A673 (cell line): ENCODE data around the gene ACTMAP. TPM values are rescaled to one million over a fixed set of nuclear protein-coding genes. Genes with fewer than 3 reads are reported as not detected.

ENCODE experiments used
- BruUV-seq: library from RNA; stranded (reverse); fragments of 400-500 nt; replicated peaks from 2 replicates; lab custom pipeline; 2021; lab: Mats Ljungman, UMichigan
- CTCF ChIA-PET: fragments of 300-600 bp; sonication (Branson Sonifier 250); formaldehyde crosslinking; loops from one replicate; lab custom pipeline; 2022; ENCODE audit warnings: antibody characterized with exemption; lab: Charles Lee
- POLR2A ChIA-PET: fragments of 300-600 bp; sonication (Branson Sonifier 250); formaldehyde crosslinking; loops from one replicate; lab custom pipeline; 2022; ENCODE audit warnings: antibody characterized with exemption; ENCODE audit not compliant: low non-redundant PET; lab: Charles Lee
- DNase-seq: peaks from one replicate; pipeline ENCODE4 v3.0.0-alpha.2; 2015; ENCODE audit warnings: low spot score
- H3K27ac ChIP-seq: fragments of 200-600 bp; sonication (generic); 2 replicates; pipeline ENCODE4 v1.5.1; 2016; ENCODE audit warnings: mixed run types, low read depth, mild to moderate bottlenecking, mixed read lengths, antibody characterized with exemption, low read length; ENCODE audit not compliant: poor library complexity, severe bottlenecking
- H3K27me3 ChIP-seq: fragments of 200-600 bp; sonication (generic); replicated peaks from 2 replicates; pipeline ENCODE4 v1.6.1; 2017; ENCODE audit warnings: mixed run types, low read depth, mild to moderate bottlenecking, mixed read lengths, antibody characterized with exemption, low read length; ENCODE audit not compliant: insufficient read depth, poor library complexity
- H3K36me3 ChIP-seq: fragments of 200-600 bp; sonication (generic); 2 replicates; pipeline ENCODE4 v1.6.1; 2016; ENCODE audit warnings: mixed run types, mild to moderate bottlenecking, mixed read lengths, antibody characterized with exemption, low read length; ENCODE audit not compliant: insufficient read depth, poor library complexity, severe bottlenecking
- H3K4me1 ChIP-seq: fragments of 200-600 bp; sonication (generic); 2 replicates; pipeline ENCODE4 v1.6.1; 2017; ENCODE audit warnings: mixed run types, mild to moderate bottlenecking, mixed read lengths, antibody characterized with exemption, low read length; ENCODE audit not compliant: insufficient read depth, poor library complexity, severe bottlenecking
- H3K4me3 ChIP-seq: fragments of 200-600 bp; sonication (generic); 2 replicates; pipeline ENCODE4 v1.5.1; 2016; ENCODE audit warnings: low read depth, mixed run types, mild to moderate bottlenecking, mixed read lengths, low read length; ENCODE audit not compliant: poor library complexity, severe bottlenecking
- H3K9me3 ChIP-seq: fragments of 200-600 bp; sonication (generic); 2 replicates; pipeline ENCODE4 v1.6.1; 2016; ENCODE audit warnings: mixed run types, low read depth, mild to moderate bottlenecking, mixed read lengths, antibody characterized with exemption, low read length; ENCODE audit not compliant: poor library complexity, severe bottlenecking
- EZH2 ChIP-seq: fragments of 200-600 bp; sonication (generic); IDR thresholded peaks from 2 replicates; pipeline ENCODE4 v1.6.1; 2017; ENCODE audit warnings: borderline replicate concordance, low read depth, mild to moderate bottlenecking, mixed read lengths, antibody characterized with exemption, low read length; ENCODE audit not compliant: poor library complexity, severe bottlenecking
- intact Hi-C: fragments of 100-400 bp; cut with micrococcal nuclease; formaldehyde crosslinking; loops from one replicate; pipeline ENCODE4 v1.10.0; 2022; ENCODE audit not compliant: unreplicated experiment
- total RNA-seq: library from RNA; stranded (reverse); gene quantifications from 2 replicates; pipeline ENCODE4 v1.2.3, GENCODE V29; 2021
- TF ChIP-seq, protein P1 (sequence below): fragments of 300-800, 200-600 bp; sonication (generic); conservative IDR thresholded peaks from 2 replicates; pipeline ENCODE4 v1.5.1; 2017; ENCODE audit warnings: low read depth, mild to moderate bottlenecking, antibody characterized with exemption, low read length, moderate library complexity, mixed read lengths

Gene ACTMAP
- total RNA-seq, 1 experiment from 2014 or later = 17.1 TPM

- POLR2A ChIA-PET = interaction anchor here (0.8 kb wide), 1 partner anchor 22 kb away, joined by 3 read pairs; the partner anchor contains the start of gene RAB4B
- CTCF ChIA-PET = no interaction called here
- intact Hi-C loops = no loop called here
- H3K4me3 ChIP-seq = no peak overlapping the region
- no peak overlapping the region for H3K27ac ChIP-seq
- peaks cover 3% of the 10 kb centered on the region for H3K4me1 ChIP-seq
- DNase-seq = no peak
- TF ChIP-seq EZH2 = no peak
- H3K36me3 ChIP-seq = peaks cover 54% of the 10 kb centered on the region
- no peaks in the 10 kb centered on the region for H3K9me3 ChIP-seq
- no peaks in the 10 kb centered on the region for H3K27me3 ChIP-seq
- no TSS peak for BruUV-seq
Measured at GRCh38 chr19:40755791-40756190, 5.5 kb upstream of the ACTMAP start.

GRCh38 chr19:40755248-40755624 is 5.0 kb upstream of the ACTMAP start:
- H3K4me3 ChIP-seq = no peak overlapping the region
- no peaks in the 10 kb centered on the region for H3K27me3 ChIP-seq
- TF ChIP-seq EZH2 = no peak
- TF ChIP-seq, protein P1, sequence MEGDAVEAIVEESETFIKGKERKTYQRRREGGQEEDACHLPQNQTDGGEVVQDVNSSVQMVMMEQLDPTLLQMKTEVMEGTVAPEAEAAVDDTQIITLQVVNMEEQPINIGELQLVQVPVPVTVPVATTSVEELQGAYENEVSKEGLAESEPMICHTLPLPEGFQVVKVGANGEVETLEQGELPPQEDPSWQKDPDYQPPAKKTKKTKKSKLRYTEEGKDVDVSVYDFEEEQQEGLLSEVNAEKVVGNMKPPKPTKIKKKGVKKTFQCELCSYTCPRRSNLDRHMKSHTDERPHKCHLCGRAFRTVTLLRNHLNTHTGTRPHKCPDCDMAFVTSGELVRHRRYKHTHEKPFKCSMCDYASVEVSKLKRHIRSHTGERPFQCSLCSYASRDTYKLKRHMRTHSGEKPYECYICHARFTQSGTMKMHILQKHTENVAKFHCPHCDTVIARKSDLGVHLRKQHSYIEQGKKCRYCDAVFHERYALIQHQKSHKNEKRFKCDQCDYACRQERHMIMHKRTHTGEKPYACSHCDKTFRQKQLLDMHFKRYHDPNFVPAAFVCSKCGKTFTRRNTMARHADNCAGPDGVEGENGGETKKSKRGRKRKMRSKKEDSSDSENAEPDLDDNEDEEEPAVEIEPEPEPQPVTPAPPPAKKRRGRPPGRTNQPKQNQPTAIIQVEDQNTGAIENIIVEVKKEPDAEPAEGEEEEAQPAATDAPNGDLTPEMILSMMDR = no peak
- POLR2A ChIA-PET = interaction anchor here (0.6 kb wide), 2 partner anchors 15 to 534 kb away, joined by 5 to 9 read pairs; no protein-coding TSS in a partner anchor
- no peaks in the 10 kb centered on the region for H3K9me3 ChIP-seq
- no peak overlapping the region for H3K27ac ChIP-seq
- no TSS peak for BruUV-seq
- peaks cover 3% of the 10 kb centered on the region for H3K4me1 ChIP-seq
- intact Hi-C loops = no loop called here
- no peak for DNase-seq
- CTCF ChIA-PET = interaction anchor here (0.8 kb wide), 1 partner anchor 8 kb away, joined by 5 read pairs; no protein-coding TSS in a partner anchor
- H3K36me3 ChIP-seq = peaks cover 48% of the 10 kb centered on the region

- Histone ChIP-seq H3K4me1 (peaks cover 7% of the 10 kb centered on the region), H3K27me3 (no peaks in the 10 kb centered on the region), H3K9me3 (no peaks in the 10 kb centered on the region), H3K4me3 (no peak overlapping the region), H3K27ac (peak overlapping the region; percentile 6), H3K36me3 (peaks cover 43% of the 10 kb centered on the region)
- ChIA-PET CTCF (interaction anchor here (0.8 kb wide), 1 partner anchor 8 kb away, joined by 5 read pairs; no protein-coding TSS in a partner anchor), POLR2A (interaction anchor here (0.6 kb wide), 2 partner anchors 15 to 535 kb away, joined by 5 to 9 read pairs; no protein-coding TSS in a partner anchor)
- no peak for DNase-seq
- intact Hi-C loops = no loop called here
- TF ChIP-seq, protein P1 = no peak
- no peak for TF ChIP-seq EZH2
- BruUV-seq = no TSS peak
Measured at GRCh38 chr19:40754611-40755247, 4.5 kb upstream of the ACTMAP start.
